Caco-2 (cell line): ENCODE data around the gene CFAP126. TPM values are rescaled to one million over a fixed set of nuclear protein-coding genes. Genes with fewer than 3 reads are reported as not detected.

Source experiments
- BruUV-seq: library from RNA; stranded (reverse); fragments of 400-500 nt; replicated peaks from 2 replicates; lab custom pipeline; 2021; lab: Mats Ljungman, UMichigan
- CTCF ChIA-PET: fragments of 300-600 bp; sonication (Branson Sonifier 250); formaldehyde crosslinking; loops from one replicate; lab custom pipeline; 2022; ENCODE audit warnings: antibody characterized with exemption; lab: Charles Lee
- POLR2A ChIA-PET: fragments of 300-600 bp; sonication (Branson Sonifier 250); formaldehyde crosslinking; loops from one replicate; lab custom pipeline; 2022; ENCODE audit warnings: antibody characterized with exemption; lab: Charles Lee
- DNase-seq, 2 experiments: peaks; one replicate each; pipeline versions ENCODE4 v3.0.0 to v3.0.0-alpha.2; 2020 to 2022
- H3K27me3 ChIP-seq: replicated peaks from 2 replicates; pipeline ENCODE4 v1.6.0; 2011; ENCODE audit warnings: low read length; ENCODE audit not compliant: control insufficient read depth, insufficient read depth
- H3K36me3 ChIP-seq: 2 replicates; pipeline ENCODE4 v1.5.1; 2011; ENCODE audit warnings: low read length; ENCODE audit not compliant: control insufficient read depth, insufficient read depth
- H3K4me1 ChIP-seq: fragments of 250-450 bp; sonication (Bioruptor Pico); 2 replicates; pipeline ENCODE4 v1.5.1; 2020; ENCODE audit warnings: mild to moderate bottlenecking
- H3K4me3 ChIP-seq: 2 replicates; pipeline ENCODE4 v1.5.1; 2011; ENCODE audit warnings: low read depth, mild to moderate bottlenecking, control low read depth, low read length
- H3K9me3 ChIP-seq: fragments of 250-450 bp; sonication (Bioruptor Pico); 2 replicates; pipeline ENCODE4 v1.5.1; 2020; ENCODE audit warnings: mild to moderate bottlenecking, moderate library complexity
- H3K27ac Mint-ChIP-seq: one replicate; pipeline ENCODE4 v1.8.0; 2022; ENCODE audit warnings: mixed read lengths; ENCODE audit not compliant: unreplicated experiment
- H3K27me3 Mint-ChIP-seq: one replicate; pipeline ENCODE4 v1.8.0; 2022; ENCODE audit warnings: mixed read lengths; ENCODE audit not compliant: insufficient read depth, unreplicated experiment
- H3K36me3 Mint-ChIP-seq: one replicate; pipeline ENCODE4 v1.8.0; 2022; ENCODE audit warnings: mild to moderate bottlenecking, mixed read lengths; ENCODE audit not compliant: insufficient read depth, unreplicated experiment
- H3K4me1 Mint-ChIP-seq: one replicate; pipeline ENCODE4 v1.8.0; 2022; ENCODE audit warnings: low read depth, mixed read lengths; ENCODE audit not compliant: unreplicated experiment
- H3K4me3 Mint-ChIP-seq: one replicate; pipeline ENCODE4 v1.8.0; 2022; ENCODE audit warnings: mild to moderate bottlenecking, moderate library complexity, mixed read lengths; ENCODE audit not compliant: unreplicated experiment
- H3K9me3 Mint-ChIP-seq: one replicate; pipeline ENCODE4 v1.8.0; 2022; ENCODE audit warnings: mixed read lengths; ENCODE audit not compliant: unreplicated experiment
- CTCF ChIP-seq, 2 experiments: fragments of 200-600 bp in 1 of 2; IDR thresholded peaks; 1 replicate in 1 of 2; 2 replicates in 1 of 2; pipeline versions ENCODE4 v1.5.1 to v1.8.0; 2011 to 2022; ENCODE audit warnings: antibody characterized with exemption in 1 of 2, control low read depth in 1 of 2, inconsistent platforms in 1 of 2, low read depth in 1 of 2, low read length in 1 of 2, mild to moderate bottlenecking in 1 of 2, moderate library complexity in 1 of 2; ENCODE audit not compliant: insufficient read depth in 1 of 2, severe bottlenecking in 1 of 2, unreplicated experiment in 1 of 2
- intact Hi-C: fragments of 100-400 bp; cut with micrococcal nuclease; formaldehyde crosslinking; loops from one replicate; pipeline ENCODE4 v1.10.0; 2022; ENCODE audit not compliant: unreplicated experiment
- total RNA-seq: library from RNA; stranded (reverse); gene quantifications from 2 replicates; pipeline ENCODE4 v1.2.3, GENCODE V29; 2022

The CFAP126 gene
- total RNA-seq, 1 experiment from 2014 or later, result not detected

GRCh38 chr1:161382214-161383019, 14.7 kb upstream of the CFAP126 start:
- CTCF ChIA-PET, result interaction anchor here (0.6 to 3.3 kb wide), 11 partner anchors 15 to 519 kb away, joined by 3 to 29 read pairs (median 5); partner anchors contain the start of genes APOA2, NDUFS2, PPOX and TOMM40L
- intact Hi-C loops, result loop anchor here (1.0 kb wide), 2 partner anchors 190 to 202 kb away; no protein-coding TSS in a partner anchor
- no peak overlapping the region for H3K27ac Mint-ChIP-seq

GRCh38 chr1:161381707-161382106, 14.0 kb upstream of the CFAP126 start:
- intact Hi-C loops, result loop anchor here (1.0 kb wide), 2 partner anchors 189 to 201 kb away; no protein-coding TSS in a partner anchor

More at GRCh38 chr1:161382214-161383019, 14.7 kb upstream of the CFAP126 start:
- Mint-ChIP-seq H3K4me3 (no peak overlapping the region), H3K27me3 (no peaks in the 10 kb centered on the region), H3K9me3 (no peaks in the 10 kb centered on the region), H3K36me3 (no peaks in the 10 kb centered on the region), H3K4me1 (no peaks in the 10 kb centered on the region)
- Histone ChIP-seq H3K4me3 (no peak overlapping the region), H3K4me1 (peaks cover 8% of the 10 kb centered on the region; the same call in 1 of the 2 replicates), H3K36me3 (no peaks in the 10 kb centered on the region), H3K27me3 (no peaks in the 10 kb centered on the region), H3K9me3 (no peaks in the 10 kb centered on the region)
- peak in 1 of 2 experiments; percentile 45 for DNase-seq
- no TSS peak for BruUV-seq
- POLR2A ChIA-PET, result interaction anchor here (1.0 kb wide), 1 partner anchor 157 kb away, joined by 3 read pairs; the partner anchor contains the start of gene TOMM40L
- peak; percentile 43 to 54 for TF ChIP-seq CTCF (IDR thresholded peaks at IDR 0.05; ENCODE audit: insufficient read depth in 1 of 2, low read depth in 1 of 2, low read length in 1 of 2, severe bottlenecking in 1 of 2, unreplicated experiment in 1 of 2)

More at GRCh38 chr1:161381707-161382106, 14.0 kb upstream of the CFAP126 start:
- no peak for TF ChIP-seq CTCF (IDR thresholded peaks at IDR 0.05; ENCODE audit: insufficient read depth in 1 of 2, low read depth in 1 of 2, low read length in 1 of 2, severe bottlenecking in 1 of 2, unreplicated experiment in 1 of 2)
- DNase-seq, result no peak
- no TSS peak for BruUV-seq
- no peaks in the 10 kb centered on the region for H3K36me3 Mint-ChIP-seq
- no peaks in the 10 kb centered on the region for H3K4me1 Mint-ChIP-seq
- no peaks in the 10 kb centered on the region for H3K27me3 ChIP-seq
- H3K9me3 ChIP-seq, result no peaks in the 10 kb centered on the region
- no peak overlapping the region for H3K4me3 ChIP-seq
- no peak overlapping the region for H3K27ac Mint-ChIP-seq
- no peak overlapping the region for H3K4me3 Mint-ChIP-seq
- no peaks in the 10 kb centered on the region for H3K36me3 ChIP-seq
- H3K27me3 Mint-ChIP-seq, result no peaks in the 10 kb centered on the region
- no peaks in the 10 kb centered on the region for H3K9me3 Mint-ChIP-seq
- peaks cover 12% of the 10 kb centered on the region; the same call in 1 of the 2 replicates for H3K4me1 ChIP-seq
- ChIA-PET CTCF (interaction anchor here (0.6 to 3.3 kb wide), 10 partner anchors 16 to 224 kb away, joined by 3 to 29 read pairs (median 5); partner anchors contain the start of genes APOA2, NDUFS2, PPOX and TOMM40L), POLR2A (interaction anchor here (1.0 kb wide), 1 partner anchor 156 kb away, joined by 3 read pairs; the partner anchor contains the start of gene TOMM40L)
